HCT116 (cell line): ENCODE data around the gene TFB2M. TPM values are rescaled to one million over a fixed set of nuclear protein-coding genes. Genes with fewer than 3 reads are reported as not detected.

ENCODE experiments used
- ATAC-seq: fragments of 200-7000 bp; cut with Tn5 transposase; 2 replicates; pipeline ENCODE4 v1.9.1; 2020; ENCODE audit warnings: mild to moderate bottlenecking, moderate library complexity
- BruUV-seq: library from RNA; stranded (reverse); fragments of 400-500 nt; replicated peaks from 2 replicates; lab custom pipeline; 2021; lab: Mats Ljungman, UMichigan
- CTCF ChIA-PET: fragments of 300-600 bp; sonication (Branson Sonifier 250); formaldehyde crosslinking; loops from one replicate; lab custom pipeline; 2021; ENCODE audit warnings: antibody characterized with exemption; lab: Charles Lee
- POLR2A ChIA-PET: fragments of 300-600, 350-600 bp; sonication (Branson Sonifier 250); formaldehyde crosslinking; loops from one replicate; lab custom pipeline; 2021; ENCODE audit warnings: antibody characterized with exemption; lab: Charles Lee
- RAD21 ChIA-PET, 2 experiments: fragments of 300-600 bp; sonication (Branson Sonifier 250); formaldehyde crosslinking; loops; one replicate each; lab custom pipeline; 2023; ENCODE audit warnings: low total read pairs in 2 of 2; ENCODE audit not compliant: uncharacterized antibody in 2 of 2, unreplicated experiment in 2 of 2, low non-redundant PET in 1 of 2; lab: Charles Lee
- DNase-seq: peaks from one replicate; pipeline ENCODE4 v3.0.0-alpha.2; 2010; ENCODE audit warnings: low read depth, low spot score
- H2AFZ ChIP-seq: fragments of 200-600 bp; shearing (Covaris generic), sonication (generic); 2 replicates; pipeline ENCODE4 v1.6.1; 2017; ENCODE audit warnings: low read depth, mixed run types, mixed read lengths, antibody characterized with exemption, low read length; ENCODE audit not compliant: poor library complexity, severe bottlenecking
- H3K27ac ChIP-seq: 2 replicates; pipeline ENCODE4 v1.5.1; 2012; ENCODE audit warnings: low read depth, low read length
- H3K27me3 ChIP-seq: fragments of 200-600 bp; sonication (generic); 2 replicates; pipeline ENCODE4 v1.6.1; 2016; ENCODE audit warnings: mixed run types, low read length, mixed read lengths; ENCODE audit not compliant: insufficient read depth
- H3K36me3 ChIP-seq, 2 experiments: fragments of 200-500 bp in 1 of 2; fragments of 200-600 bp in 1 of 2; sonication (Bioruptor generic) in 1 of 2; sonication (generic) in 1 of 2; 2 replicates each; pipeline versions ENCODE4 v1.5.1 to v1.6.1; 2014 to 2016; ENCODE audit warnings: low read length in 2 of 2, inconsistent platforms in 1 of 2, mixed read lengths in 1 of 2, mixed run types in 1 of 2; ENCODE audit not compliant: insufficient read depth in 2 of 2, control insufficient read depth in 1 of 2
- H3K4me1 ChIP-seq, 2 experiments: fragments of 200-600 bp in 1 of 2; sonication (generic) in 1 of 2; 2 replicates each; pipeline versions ENCODE4 v1.5.1 to v1.6.1; 2012 to 2017; ENCODE audit warnings: low read length in 2 of 2, inconsistent platforms in 1 of 2, mild to moderate bottlenecking in 1 of 2, mixed read lengths in 1 of 2, mixed run types in 1 of 2, moderate library complexity in 1 of 2; ENCODE audit not compliant: insufficient read depth in 2 of 2, control insufficient read depth in 1 of 2
- H3K4me2 ChIP-seq: fragments of 200-600 bp; sonication (generic); 2 replicates; pipeline ENCODE4 v1.6.1; 2017; ENCODE audit warnings: mixed run types, low read length, mixed read lengths
- H3K4me3 ChIP-seq, 2 experiments: fragments of 200-600 bp in 1 of 2; sonication (generic) in 1 of 2; replicated peaks in 1 of 2; 2 replicates each; pipeline ENCODE4 v1.5.1; 2011 to 2016; ENCODE audit warnings: low read length in 2 of 2, control low read depth in 1 of 2, low read depth in 1 of 2, mild to moderate bottlenecking in 1 of 2, mixed read lengths in 1 of 2, mixed run types in 1 of 2
- H3K79me2 ChIP-seq: fragments of 200-600 bp; sonication (generic); 2 replicates; pipeline ENCODE4 v1.6.1; 2017; ENCODE audit warnings: mild to moderate bottlenecking, mixed run types, low read length, moderate library complexity, mixed read lengths; ENCODE audit not compliant: insufficient read depth
- H3K9ac ChIP-seq: fragments of 200-600 bp; sonication (generic); 2 replicates; pipeline ENCODE4 v1.6.1; 2016; ENCODE audit warnings: low read length, mixed read lengths
- H3K9me2 ChIP-seq: fragments of 200-600 bp; sonication (generic), shearing (Covaris generic); 2 replicates; pipeline ENCODE4 v1.6.1; 2017; ENCODE audit warnings: mixed run types, mild to moderate bottlenecking, moderate library complexity; ENCODE audit not compliant: insufficient read depth
- H3K9me3 ChIP-seq, 2 experiments: fragments of 200-500 bp in 1 of 2; fragments of 200-600 bp in 1 of 2; sonication (Bioruptor generic) in 1 of 2; sonication (generic) in 1 of 2; 2 replicates each; pipeline ENCODE4 v1.6.1; 2014 to 2017; ENCODE audit warnings: low read length in 2 of 2, mixed read lengths in 2 of 2, inconsistent platforms in 1 of 2, low read depth in 1 of 2, mild to moderate bottlenecking in 1 of 2, mixed run types in 1 of 2, moderate library complexity in 1 of 2; ENCODE audit not compliant: control insufficient read depth in 1 of 2, insufficient read depth in 1 of 2
- H4K20me1 ChIP-seq: fragments of 200-600 bp; sonication (generic), shearing (Covaris generic); 2 replicates; pipeline ENCODE4 v1.6.1; 2017; ENCODE audit warnings: mixed run types, mild to moderate bottlenecking, moderate library complexity; ENCODE audit not compliant: insufficient read depth
- ELF1 ChIP-seq: IDR thresholded peaks from 2 replicates; pipeline ENCODE4 v1.6.1; 2012; ENCODE audit warnings: low read depth, borderline replicate concordance
- POLR2AphosphoS5 ChIP-seq: IDR thresholded peaks from 2 replicates; pipeline ENCODE4 v1.6.1; 2011; ENCODE audit warnings: mild to moderate bottlenecking, low read depth, low read length, moderate library complexity
- RAD21 ChIP-seq: IDR thresholded peaks from 2 replicates; pipeline ENCODE4 v1.6.1; 2012; ENCODE audit warnings: low read depth, mild to moderate bottlenecking
- YY1 ChIP-seq: IDR thresholded peaks from 2 replicates; pipeline ENCODE4 v1.6.1; 2011; ENCODE audit warnings: low read length, low read depth, moderate library complexity, mild to moderate bottlenecking; ENCODE audit not compliant: insufficient replicate concordance; ENCODE audit errors: extremely low read depth
- intact Hi-C: fragments of 100-400 bp; cut with micrococcal nuclease; formaldehyde crosslinking; loops from 2 replicates; pipeline ENCODE4 v1.10.0; 2022
- total RNA-seq: library from RNA; stranded (reverse); gene quantifications from one replicate; pipeline ENCODE4 v1.2.1, GENCODE V29; 2021; ENCODE audit not compliant: unreplicated experiment
- TF ChIP-seq, protein P1 (sequence below): IDR thresholded peaks from 2 replicates; pipeline ENCODE4 v1.6.1; 2012

TFB2M gene
- total RNA-seq, 1 experiment from 2014 or later = 24.4 TPM

DNA sequence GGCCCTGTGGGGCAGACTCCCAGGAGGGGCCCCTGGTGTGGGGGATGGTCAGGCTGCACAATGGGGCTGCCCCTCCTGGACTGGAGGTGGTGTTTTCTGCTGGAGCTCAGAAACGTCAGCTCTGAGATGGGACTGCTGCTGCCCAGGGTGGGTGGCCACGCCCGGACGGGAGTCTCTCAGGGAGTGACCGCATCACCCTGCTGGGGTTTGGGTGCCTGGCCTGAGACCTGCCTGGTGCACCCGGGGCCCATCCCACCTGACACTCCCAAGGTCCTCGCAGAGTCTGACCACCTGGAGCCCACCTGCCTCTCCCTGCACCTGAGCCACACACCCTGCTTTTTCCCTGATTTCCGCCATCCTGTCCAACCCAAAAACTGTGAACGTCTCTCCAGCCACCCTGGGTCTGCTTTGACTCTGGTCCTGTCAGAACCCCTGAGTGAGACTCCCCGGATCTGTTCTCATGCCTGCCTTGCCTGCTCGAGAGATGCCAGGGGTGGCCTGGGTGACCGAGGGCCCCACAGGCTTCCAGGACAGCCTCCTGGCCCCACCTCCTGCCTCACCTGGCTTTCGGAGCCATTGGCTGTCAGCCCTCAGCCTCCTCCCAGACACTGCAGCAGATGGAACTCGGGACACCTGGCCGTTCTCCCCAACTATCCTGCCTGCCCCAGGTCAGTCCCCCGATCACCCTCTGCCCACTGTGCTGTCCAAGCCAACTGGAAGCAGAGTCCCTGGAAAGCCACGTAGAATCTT is 47.4 kb downstream of the TFB2M start:
- DNase-seq (no peak), ATAC-seq (no peak)
- H3K4me1 ChIP-seq = no peaks in the 10 kb centered on the region
- ChIA-PET POLR2A (no interaction called here), RAD21 (no interaction called here), CTCF (no interaction called here)
- H3K9me3 ChIP-seq = peaks cover 14 to 17% of the 10 kb centered on the region in 2 experiments; a peak in 2 of 4 replicates
- H3K9me2 ChIP-seq = no peaks in the 10 kb centered on the region
- no TSS peak for BruUV-seq
- intact Hi-C loops = no loop called here
- H2AFZ ChIP-seq = no peak overlapping the region
- H3K27ac ChIP-seq = no peak overlapping the region
- H3K4me3 ChIP-seq = no peak overlapping the region
- no peaks in the 10 kb centered on the region for H3K79me2 ChIP-seq
- no peaks in the 10 kb centered on the region for H3K36me3 ChIP-seq
- no peaks in the 10 kb centered on the region for H4K20me1 ChIP-seq
- TF ChIP-seq POLR2AphosphoS5 (no peak), YY1 (no peak)
- TF ChIP-seq, protein P1, sequence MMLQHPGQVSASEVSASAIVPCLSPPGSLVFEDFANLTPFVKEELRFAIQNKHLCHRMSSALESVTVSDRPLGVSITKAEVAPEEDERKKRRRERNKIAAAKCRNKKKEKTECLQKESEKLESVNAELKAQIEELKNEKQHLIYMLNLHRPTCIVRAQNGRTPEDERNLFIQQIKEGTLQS = no peak
- no peaks in the 10 kb centered on the region for H3K27me3 ChIP-seq
- H3K9ac ChIP-seq = no peak overlapping the region
- H3K4me2 ChIP-seq = no peak overlapping the region

DNA sequence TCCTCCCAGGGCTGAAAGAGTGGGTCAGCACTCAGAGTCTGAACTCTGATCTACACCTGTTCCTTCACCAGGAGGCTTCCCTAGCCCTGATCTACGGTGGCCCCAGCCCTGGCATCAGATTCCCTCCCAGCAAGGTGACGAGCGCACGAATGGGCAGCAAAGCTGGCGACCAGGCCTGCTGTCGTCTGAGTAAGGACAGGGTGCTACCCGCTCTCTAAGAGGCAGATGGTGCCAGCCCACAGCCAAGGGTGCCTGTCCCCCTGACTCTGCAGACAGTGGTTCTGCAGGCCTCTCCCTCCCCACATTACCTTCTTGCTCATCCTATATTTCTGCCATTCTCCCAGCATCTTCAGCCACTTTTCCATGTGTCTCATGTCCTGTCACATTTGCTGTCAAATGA is 48.7 kb downstream of the TFB2M start:
- intact Hi-C loops = no loop called here
- Histone ChIP-seq H3K4me3 (no peak overlapping the region), H3K4me1 (no peaks in the 10 kb centered on the region), H3K27ac (no peak overlapping the region), H3K36me3 (no peaks in the 10 kb centered on the region), H4K20me1 (no peaks in the 10 kb centered on the region), H3K9ac (no peak overlapping the region), H3K79me2 (no peaks in the 10 kb centered on the region), H3K9me2 (no peaks in the 10 kb centered on the region), H3K27me3 (no peaks in the 10 kb centered on the region), H3K9me3 (peaks cover 14 to 17% of the 10 kb centered on the region in 2 experiments; a peak in 2 of 4 replicates), H2AFZ (no peak overlapping the region), H3K4me2 (no peak overlapping the region)
- ChIA-PET POLR2A (no interaction called here), RAD21 (no interaction called here), CTCF (no interaction called here)
- ATAC-seq (no peak), DNase-seq (no peak)
- TF ChIP-seq RAD21 (no peak), ELF1 (no peak)
- BruUV-seq = no TSS peak
